Activated T-helper 9 cell treated with anti-CD3 and anti-CD28 coated beads, Interleukin-2, amount 50 U/mL, for 16 hours (primary cell): Measurements from ENCODE around the gene IL1A.

ENCODE experiments used
- DNase-seq: peaks from one replicate; pipeline ENCODE4 v3.0.0-alpha.2; 2020; ENCODE audit warnings: low read depth

The IL1A gene

GRCh38 chr2:112726487-112727190 is 57.7 kb downstream of the IL1A start:
- peak; percentile 79 for DNase-seq

GRCh38 chr2:112725545-112726457 is 58.5 kb downstream of the IL1A start:
- DNase-seq, result no peak

GRCh38 chr2:112724591-112725525 is 59.4 kb downstream of the IL1A start:
- no peak for DNase-seq

- no peak for DNase-seq
These were observed 60.3 kb downstream of the IL1A start for GRCh38 chr2:112723995-112724394.
